HG03280 (cell line): ENCODE results near the gene ATXN7L2.
A peak's percentile ranks its signal among the peaks of the same experiment; 100 is the strongest.

Experiments
- ATAC-seq: cut with Tn5 transposase; IDR thresholded peaks from one replicate; pipeline ENCODE4 v1.9.1; 2021; ENCODE audit warnings: mild to moderate bottlenecking, moderate library complexity; ENCODE audit not compliant: unreplicated experiment

ATXN7L2 gene

DNA sequence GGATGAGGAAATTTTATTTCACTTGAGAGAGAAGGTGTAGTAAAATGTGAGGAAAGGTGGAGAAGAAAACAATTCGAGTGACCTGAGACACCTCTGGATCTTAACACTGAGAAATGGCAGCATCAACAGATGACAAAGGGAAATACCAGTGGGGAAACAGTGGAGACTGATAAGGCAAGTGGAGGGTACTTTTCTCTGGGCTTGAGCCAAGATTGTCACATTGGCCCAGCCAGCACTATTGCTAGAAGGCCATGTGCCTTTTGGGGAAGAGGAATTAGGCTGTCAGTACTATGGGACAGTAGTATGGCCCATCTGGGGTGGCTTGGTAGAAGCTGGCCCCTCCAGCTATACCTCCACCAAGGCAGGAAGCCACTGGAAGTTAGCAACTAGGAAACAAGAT, 9.0 kb upstream of the ATXN7L2 start:
- ATAC-seq: no peak

GRCh38 chr1:109475261-109475660, 8.4 kb upstream of the ATXN7L2 start:
- no peak for ATAC-seq

DNA sequence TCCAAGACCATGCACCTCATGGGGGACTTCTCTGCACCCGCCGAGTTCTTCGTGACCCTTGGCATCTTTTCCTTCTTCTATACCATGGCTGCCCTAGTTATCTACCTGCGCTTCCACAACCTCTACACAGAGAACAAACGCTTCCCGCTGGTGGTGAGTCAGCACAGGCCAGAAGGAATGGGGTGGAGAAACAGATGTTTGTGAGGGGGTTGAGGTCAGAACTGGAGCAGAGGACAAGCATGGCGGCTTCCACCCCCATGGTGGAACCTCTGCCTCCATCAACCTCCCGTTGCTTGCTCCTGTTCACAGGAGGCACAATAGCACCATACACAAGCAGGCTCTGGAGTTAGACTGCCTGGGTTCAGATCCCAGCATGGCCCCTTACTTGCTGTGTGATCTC, 6.9 kb upstream of the ATXN7L2 start:
- ATAC-seq: no peak

DNA sequence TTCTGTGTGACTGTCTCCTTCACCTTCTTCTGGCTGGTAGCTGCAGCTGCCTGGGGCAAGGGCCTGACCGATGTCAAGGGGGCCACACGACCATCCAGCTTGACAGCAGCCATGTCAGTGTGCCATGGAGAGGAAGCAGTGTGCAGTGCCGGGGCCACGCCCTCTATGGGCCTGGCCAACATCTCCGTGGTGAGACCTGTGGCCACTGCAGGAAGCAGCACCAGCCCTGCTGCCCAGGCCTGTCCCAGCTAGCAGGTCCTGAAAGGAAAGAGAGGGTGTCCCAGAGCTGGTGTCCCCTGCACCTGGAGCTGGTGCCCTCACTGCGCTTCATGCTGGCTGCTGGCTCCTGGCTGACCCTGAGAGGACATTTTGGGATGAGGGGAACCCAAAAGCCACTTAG, 5.9 kb upstream of the ATXN7L2 start:
- no peak for ATAC-seq

GRCh38 chr1:109478806-109479205, 4.9 kb upstream of the ATXN7L2 start:
- no peak for ATAC-seq

DNA sequence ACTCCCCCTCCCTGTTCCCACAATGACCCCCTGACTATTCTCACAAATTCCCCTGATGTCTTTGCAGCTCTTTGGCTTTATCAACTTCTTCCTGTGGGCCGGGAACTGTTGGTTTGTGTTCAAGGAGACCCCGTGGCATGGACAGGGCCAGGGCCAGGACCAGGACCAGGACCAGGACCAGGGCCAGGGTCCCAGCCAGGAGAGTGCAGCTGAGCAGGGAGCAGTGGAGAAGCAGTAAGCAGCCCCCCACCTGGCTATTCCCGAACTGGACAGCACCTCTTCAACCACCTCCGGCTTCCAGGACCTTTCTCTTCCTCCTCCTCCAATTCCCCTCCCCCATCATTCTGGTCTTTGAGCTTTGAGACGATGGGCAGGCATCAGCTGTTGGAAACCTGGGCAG, 4.4 kb upstream of the ATXN7L2 start:
- ATAC-seq: no peak

GRCh38 chr1:109479901-109480300, 3.8 kb upstream of the ATXN7L2 start:
- ATAC-seq: no peak

- ATAC-seq: no peak
These were observed 2.1 kb upstream of the ATXN7L2 start for GRCh38 chr1:109481646-109482045.

DNA sequence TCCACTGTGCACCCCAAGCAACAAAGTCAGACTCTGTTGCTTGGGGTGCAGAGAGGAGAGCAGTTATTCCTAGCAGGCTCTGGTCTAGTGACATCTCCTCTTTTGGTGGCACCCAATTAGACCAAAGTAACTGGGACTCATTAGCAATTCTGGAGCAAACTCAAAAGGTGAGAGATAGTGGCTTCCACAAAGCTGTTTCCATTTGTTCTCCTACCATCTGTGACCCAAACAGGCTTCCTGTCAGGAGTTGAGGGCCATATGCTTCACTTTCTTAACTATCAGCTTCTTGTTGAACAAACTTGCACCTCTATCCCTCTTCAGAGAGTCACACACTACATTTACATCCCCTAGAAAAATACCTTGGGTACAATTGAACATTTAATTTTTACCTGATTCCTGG, 1.5 kb upstream of the ATXN7L2 start:
- no peak for ATAC-seq

DNA sequence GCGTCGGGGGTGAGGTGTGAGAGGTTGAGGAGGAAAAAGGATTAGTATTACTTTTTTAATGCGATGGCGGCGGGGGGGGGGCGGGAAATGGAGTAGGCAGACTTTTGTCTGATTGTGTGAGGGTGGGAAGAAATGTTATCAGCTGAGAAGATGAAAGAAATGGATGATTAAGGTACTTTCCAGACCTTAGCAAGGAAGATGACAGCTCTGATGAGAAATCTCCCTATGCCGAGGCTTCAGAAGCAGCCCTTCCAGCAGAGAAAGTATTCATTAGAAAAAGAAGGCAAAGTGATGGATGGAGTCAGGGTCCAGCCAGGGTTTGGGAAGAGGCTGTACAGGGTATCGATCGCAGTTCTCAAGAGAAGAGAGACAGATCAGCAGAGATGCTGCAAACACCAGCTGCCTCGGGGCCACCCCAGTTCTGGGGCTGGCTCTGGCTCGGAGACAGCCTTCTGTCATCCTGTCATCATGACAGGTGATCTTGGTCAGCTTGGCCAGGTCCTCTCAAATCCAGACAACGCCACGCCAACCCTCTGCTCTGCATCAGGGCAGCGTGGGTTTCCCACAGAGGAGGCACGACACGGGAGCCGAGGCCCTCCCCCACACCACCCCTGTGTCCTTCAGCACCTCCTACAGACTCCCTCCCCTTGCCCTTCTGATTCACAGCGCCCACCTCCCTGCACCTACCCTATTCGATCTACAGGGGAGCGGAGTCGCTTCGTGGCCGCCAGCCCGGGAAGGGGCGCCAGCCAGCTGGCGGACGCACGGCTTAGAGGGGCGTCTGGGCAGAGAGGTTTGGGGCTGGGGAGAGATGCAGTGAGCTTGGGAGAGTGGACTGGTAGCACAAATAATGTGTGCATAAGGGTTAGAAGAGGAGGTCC, 674 bp upstream of the ATXN7L2 start:
- ATAC-seq: peak; percentile 10

DNA sequence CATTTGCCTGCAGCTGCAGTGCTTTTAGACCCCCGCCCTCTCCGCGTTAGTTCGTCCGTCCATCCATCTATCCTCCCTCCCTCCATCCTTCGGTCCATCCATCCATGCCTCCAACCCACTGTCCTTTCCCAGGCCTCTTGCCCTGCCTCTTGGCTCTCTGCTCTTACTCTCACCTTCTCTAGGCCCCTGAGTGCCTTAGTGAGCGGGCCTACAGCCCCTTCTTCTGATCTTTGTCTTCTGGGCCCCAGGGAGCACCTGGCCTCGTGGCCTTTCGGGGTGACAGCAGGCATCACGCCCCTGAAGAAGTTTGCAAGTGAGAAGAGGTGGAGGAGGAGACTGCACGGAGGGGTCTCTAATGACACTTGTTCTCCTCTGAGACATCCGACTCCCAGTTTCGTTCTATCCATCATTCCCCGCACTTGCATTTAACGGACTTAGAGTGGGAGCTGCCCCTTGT, 842 bp downstream of the ATXN7L2 start:
- ATAC-seq: no peak

- ATAC-seq: no peak
These were observed 1.3 kb downstream of the ATXN7L2 start for GRCh38 chr1:109485001-109485400.

GRCh38 chr1:109487261-109487660, 3.6 kb downstream of the ATXN7L2 start:
- no peak for ATAC-seq

DNA sequence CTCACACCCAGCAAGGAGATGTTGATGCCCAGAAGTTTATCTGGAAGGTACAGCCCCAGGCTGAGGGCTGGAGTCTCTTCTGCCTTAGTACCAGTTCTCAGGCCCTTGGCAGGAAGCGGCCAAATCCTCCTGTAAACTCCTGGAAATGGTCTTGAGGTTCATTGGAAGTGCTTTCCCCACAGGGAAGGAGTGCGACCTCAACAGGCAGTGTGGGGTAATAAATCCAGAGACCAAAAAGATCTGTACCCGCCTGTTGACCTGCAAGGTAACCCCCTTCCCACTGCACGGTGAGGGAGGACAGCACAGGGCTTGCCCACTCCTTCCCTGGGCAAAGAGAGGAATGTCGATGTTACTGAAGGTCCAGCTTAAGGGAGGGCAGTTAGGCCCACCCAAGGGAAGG, 4.5 kb downstream of the ATXN7L2 start:
- no peak for ATAC-seq

DNA sequence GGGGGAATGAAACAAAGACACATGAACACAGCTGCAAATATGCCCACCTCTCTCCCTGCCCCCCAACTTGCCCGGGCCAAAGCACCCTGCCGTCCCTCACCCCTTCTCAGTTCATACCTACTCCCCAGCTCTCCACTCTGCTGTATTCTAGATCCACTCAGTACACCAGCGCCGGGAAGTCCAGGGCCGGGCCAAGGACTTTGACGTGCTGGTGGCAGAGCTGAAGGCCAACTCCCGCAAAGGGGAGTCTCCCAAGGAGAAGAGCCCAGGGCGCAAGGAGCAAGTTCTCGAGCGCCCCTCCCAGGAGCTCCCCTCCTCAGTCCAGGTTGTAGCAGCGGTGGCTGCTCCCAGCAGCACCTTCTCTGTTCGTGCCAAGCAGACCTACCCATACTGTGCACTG, 5.0 kb downstream of the ATXN7L2 start:
- ATAC-seq: no peak

DNA sequence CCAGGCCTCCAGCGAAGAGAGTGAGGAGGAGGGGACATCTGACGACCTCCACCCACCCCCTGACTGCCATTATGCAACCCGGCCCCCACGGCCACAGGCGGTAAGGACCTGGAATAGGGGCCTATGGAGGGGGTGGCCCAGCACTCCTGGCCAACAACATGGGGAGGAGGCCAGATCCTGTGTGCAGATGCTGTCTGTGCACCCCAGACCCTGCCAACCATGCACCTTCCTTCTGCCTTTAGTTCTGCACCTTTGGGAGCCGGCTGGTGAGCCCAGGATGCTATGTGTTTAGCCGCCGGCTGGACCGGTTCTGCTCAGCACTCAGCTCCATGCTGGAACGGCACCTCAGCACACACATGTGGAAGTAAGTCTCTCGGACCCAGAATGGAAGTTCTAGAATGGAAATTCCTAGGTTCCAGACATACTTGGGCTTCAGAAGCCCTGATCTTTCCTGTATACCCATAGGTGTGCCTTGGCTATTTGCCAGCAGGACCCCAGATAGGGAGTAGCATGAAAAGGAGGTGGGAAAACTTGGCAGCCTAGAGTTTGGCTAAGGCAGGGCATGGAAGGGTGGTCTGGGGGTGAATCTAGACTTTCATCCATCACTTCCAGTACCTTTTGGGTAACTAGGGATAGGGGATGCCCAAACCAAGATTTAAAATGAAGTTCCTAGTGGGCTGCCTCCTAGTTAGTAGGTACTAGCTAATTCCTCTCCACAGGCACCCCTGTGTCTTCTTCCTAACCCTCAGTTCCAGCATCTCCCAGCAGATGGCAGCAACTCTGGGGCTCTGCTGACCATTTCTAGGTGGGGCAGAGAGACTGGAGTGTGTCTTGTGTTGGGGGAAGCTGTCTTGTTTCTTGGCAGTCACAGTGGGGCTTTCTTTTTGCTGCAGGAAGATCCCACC, 6.6 kb downstream of the ATXN7L2 start:
- ATAC-seq: no peak

GRCh38 chr1:109490934-109491302, 7.2 kb downstream of the ATXN7L2 start:
- ATAC-seq: no peak

DNA sequence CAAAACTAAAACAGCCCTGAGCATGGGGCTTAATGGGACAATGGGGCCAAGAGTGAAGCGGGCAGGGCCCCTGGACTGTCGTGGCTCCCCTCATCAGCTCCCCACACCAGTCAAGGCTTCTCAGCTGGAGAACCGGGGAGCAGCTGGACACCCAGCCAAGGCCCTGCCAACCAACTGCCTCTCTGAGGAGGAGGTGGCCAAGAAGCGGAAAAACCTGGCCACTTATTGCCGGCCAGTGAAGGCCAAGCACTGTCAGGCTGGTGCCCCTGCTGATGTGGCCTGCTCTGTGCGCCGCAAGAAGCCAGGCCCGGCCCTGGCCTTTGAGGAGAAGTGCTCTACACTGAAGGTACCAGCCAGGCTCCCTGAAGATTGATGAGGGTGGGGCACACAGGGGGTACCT, 7.7 kb downstream of the ATXN7L2 start:
- no peak for ATAC-seq

GRCh38 chr1:109492779-109493178, 9.1 kb downstream of the ATXN7L2 start:
- no peak for ATAC-seq

DNA sequence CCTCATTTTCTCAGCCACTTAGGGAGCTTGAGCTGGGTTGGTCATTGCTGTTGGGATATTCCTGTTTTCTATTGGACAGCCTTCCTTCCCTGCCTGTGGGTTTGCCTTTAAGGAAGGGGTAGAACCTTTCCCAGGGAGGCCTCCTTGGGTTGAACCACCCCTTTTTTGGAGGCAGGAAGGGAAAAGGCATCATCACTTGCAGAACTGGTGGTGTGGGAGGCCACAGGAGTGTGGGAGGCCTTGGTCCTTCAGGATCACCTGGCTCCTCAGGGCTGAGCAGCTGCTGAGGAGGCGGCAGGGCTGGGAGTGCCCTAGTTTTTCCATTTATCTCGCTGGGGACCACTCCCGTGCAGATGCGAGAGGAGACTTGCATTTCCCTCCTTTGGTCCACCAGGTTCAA, 9.5 kb downstream of the ATXN7L2 start:
- ATAC-seq: no peak

GRCh38 chr1:109493805-109494539, 10.3 kb downstream of the ATXN7L2 start, which contains the start of gene CYB561D1:
Gene CYB561D1 (plus strand): TSS chr1:109494094. CDS start chr1:109494140, 46 bp downstream.
- ATAC-seq: peak; percentile 90
